ENCODE results near the gene RAB4B.
"Not testable (repeated sequence)": the region's sequence is repeated elsewhere in the genome, so short reads cannot be mapped to it uniquely, and the experiment has no call there.

The RAB4B gene

DNA sequence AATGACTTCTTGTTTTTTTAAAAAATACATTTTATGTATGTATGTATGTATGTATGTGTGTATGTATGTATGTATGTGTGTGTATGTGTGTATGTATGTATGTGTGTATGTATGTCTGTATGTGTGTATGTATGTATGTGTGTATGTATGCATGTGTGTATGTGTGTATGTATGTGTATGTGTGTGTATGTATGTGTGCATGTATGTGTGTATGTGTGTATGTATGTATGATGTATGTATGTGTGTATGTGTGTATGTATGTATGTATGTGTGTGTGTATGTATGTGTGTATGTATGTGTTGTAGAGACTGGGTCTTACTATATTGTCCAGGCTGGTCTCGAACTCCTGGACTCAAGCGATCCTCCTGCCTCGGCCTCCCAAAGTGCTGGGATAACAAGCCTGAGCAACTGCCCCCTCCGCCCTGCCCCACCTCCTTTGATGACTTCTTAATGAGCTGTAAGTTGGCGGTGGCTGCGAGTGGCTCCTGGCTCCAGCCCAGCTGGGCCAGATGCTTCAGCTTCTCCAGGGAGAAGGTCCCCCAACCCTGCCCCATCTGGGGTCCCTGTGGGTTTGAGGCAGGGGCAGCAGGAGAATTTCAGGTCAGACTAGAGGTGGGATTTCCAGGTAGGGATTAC is 47.5 kb downstream of the RAB4B start:
- not testable (repeated sequence) for DNase-seq

DNA sequence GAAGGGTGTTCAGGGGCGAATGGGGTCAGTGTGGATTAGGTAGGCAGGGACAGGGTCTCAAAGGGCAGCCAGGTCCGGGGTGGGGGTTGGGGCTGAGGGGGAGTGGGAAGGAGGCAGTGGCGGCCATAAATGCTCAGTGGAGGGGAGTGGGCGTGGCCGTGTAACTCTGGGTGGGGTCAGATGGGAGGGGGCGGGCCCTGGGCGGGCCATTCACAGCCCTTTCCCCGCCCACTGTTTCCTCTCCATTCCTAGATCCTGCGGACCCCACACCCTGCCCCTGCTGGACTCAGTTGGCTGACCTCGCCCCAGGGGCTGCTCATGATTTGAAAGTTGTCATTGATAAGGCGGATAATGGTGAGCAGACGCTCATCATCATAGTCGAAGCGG is 48.3 kb downstream of the RAB4B start:
- DNase-seq: not testable (repeated sequence)

- DNase-seq: not testable (repeated sequence)
These were observed 48.8 kb downstream of the RAB4B start for GRCh38 chr19:40826699-40827385.

DNA sequence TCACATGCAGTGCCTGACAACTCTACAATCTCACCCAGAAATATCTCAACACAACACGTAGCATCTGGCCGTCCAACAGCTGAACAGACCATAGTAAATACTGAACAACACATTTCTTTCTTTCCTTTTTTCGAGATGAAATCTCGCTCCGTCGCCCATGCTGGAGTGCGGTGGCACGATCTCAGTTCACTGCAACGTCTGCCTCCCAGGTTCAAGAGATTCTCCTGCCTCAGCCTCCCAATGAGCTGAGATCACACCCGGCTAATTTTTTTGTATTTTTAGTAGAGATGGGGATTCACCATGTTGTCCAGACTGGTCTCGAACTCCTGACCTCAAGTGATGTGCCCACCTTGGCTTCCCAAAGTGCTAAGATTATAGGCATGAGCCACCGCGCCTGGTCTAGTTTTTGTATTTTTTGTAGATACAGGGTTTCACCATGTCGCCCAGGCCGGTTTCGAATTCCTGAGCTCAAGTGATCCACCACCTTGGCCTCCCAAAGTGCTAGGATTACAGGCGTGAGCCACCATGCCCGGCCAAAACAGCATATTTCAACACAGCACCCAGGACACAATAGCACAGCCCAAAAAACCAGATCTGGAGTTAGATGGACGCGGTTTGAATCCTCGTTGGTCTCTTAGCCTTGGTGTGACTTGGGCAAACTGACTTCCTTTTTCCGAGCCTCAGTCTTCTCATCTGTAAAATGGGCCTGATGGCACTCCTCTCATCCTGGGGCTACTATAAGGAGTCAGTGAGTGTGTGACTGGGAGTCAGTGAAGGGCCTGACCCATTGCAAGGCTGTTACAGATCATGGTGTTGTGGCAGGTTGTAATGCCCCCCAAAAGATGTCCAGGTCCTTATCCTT is 49.6 kb downstream of the RAB4B start:
- no peak for DNase-seq

GRCh38 chr19:40829205-40829604 is 51.2 kb downstream of the RAB4B start:
- no peak for DNase-seq

GRCh38 chr19:40830741-40831140 is 52.7 kb downstream of the RAB4B start:
- DNase-seq: not testable (repeated sequence)

DNA sequence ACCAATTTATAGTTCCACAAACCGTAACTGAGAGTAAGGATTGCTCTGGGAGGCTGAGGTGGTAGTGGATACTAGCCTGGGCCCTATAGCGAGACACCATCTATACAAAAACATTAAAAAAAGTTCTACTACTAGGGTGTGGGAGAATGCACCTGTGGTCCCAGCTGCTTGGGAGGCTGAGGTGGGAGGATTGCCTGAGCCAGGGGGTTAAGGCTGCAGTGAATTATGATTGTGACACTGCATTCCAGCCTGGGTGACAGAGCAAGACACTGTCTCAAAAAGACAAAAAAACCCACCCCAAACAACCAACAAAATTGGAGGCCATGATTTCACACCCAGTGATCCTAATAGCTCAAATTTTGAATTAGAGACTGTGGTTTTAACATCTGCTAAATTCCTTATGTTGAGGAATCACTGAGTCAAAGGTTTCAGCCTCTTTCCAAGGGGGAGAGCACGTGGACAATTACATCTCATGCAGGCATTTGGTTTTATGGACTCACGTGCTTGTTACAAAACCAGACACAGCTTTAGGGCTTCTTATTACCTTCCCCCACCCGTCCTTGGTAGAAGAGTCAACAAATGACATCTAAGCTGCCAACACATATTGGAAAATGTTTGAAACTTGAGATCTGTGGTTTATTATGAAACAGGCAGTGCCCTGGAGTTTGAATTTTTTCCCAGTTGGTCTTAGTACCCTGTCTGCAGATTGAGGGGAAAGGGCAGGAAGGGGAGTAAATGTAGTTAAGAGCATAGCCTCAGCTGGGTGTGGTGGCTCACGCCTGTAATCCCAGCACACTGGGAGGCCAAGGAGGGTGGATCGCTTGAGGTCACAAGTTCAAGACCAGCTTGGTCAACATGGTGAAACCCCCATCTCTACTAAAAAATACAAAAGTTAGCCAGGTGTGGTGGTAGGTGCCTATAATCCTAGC is 53.7 kb downstream of the RAB4B start:
- peak; percentile 80 for DNase-seq

DNA sequence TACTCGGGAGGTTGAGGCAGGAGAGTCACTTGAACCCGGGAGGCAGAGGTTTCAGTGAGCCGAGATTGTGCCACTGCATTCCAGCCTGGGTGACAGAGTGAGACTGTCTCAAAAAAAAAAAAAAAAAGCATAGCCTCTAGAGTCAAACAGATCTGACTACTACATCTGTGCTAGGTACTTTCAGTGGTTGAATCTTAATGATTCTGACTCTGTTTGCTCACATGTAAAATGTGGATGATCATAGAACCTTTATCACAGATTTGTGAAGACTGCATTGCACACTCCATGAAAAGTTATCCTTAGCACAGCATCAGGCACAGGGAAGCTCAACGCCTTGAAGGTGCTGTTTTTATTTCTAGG is 54.4 kb downstream of the RAB4B start:
- DNase-seq: not testable (repeated sequence)

GRCh38 chr19:40833728-40834533 is 55.9 kb downstream of the RAB4B start:
- DNase-seq: not testable (repeated sequence)

DNA sequence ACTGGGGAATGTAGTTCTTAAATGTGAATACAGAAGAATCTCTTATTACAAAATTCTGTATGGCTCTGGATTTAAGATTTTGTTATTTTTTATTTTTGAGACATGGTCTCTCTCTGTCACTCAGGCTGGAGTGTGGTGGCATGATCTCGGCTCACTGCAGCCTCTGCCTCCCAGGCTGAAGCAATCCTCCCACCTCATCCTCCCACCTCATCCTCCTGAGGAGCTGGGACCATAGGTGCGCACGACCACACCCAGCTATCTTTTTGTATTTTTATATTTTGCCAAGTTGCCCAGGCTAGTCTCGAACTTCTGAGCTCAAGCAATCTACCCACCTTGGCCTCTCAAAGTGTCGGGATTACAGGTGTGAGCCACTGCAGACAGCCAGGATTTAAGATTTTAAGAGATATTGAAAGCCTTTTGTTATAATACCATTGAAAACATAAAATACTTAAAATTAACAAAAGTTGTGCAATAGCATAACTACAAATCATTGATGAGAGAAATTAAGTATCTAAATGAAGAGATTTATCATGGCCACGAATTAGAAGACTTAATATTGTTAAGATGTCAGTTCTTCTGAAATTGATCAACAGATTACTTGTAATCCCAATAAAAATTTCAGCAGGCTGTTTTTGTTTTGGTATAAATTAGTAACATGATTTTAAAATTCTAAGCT is 58.8 kb downstream of the RAB4B start:
- DNase-seq: no peak

DNA sequence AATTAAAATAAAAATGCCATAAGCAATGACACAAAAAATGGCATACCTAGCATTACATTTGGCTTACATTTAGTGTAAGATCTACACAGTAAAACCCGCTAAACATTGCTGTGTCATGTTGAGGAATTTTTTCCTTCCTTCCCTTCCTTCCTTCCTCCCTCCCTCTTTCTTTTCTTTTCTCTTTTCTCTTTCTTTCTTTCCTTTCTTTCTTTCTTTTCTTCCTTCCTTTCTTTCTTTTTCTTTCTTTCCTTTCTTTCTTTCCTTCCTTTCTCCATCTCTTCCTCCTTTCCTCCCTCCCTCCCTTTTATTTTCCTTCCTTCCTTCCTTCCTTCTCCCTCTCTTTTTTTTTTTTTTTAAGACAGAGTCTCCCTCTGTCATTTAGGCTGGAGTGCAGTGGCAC is 60.4 kb downstream of the RAB4B start:
- DNase-seq: not testable (repeated sequence)

DNA sequence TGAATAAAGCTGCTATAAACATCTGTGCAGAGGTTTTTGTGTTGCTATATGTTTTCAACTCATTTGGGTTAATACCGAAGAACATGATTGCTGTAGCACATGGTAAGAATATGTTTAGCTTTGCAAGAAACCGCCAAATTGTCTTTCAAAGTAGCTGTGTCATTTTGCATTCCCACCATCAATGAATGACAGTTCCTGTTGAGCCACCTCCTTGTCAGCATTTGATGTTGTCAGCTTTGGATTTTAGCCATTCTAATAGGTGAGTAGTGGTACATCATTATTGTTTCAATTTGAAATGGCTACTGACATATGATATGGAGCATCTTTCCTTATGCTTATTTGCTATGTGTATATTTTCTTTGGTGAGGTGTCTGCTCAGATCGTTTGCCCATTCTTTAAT is 64.0 kb downstream of the RAB4B start:
- DNase-seq: not testable (repeated sequence)

GRCh38 chr19:40842997-40843652 is 65.1 kb downstream of the RAB4B start:
- DNase-seq: not testable (repeated sequence)

- not testable (repeated sequence) for DNase-seq
These were observed 65.6 kb downstream of the RAB4B start for GRCh38 chr19:40843653-40844052.

All from suppressor macrophage treated with lipopolysaccharide for 4 hours (primary cell).